ENCODE measurements around the gene ZDHHC1. TPM values are rescaled to one million over a fixed set of nuclear protein-coding genes. Genes with fewer than 3 reads are reported as not detected.

Gene ZDHHC1
- total RNA-seq, 4 donors from 2014 or later: 2.5 to 11.1 (median 3.8) TPM

DNA sequence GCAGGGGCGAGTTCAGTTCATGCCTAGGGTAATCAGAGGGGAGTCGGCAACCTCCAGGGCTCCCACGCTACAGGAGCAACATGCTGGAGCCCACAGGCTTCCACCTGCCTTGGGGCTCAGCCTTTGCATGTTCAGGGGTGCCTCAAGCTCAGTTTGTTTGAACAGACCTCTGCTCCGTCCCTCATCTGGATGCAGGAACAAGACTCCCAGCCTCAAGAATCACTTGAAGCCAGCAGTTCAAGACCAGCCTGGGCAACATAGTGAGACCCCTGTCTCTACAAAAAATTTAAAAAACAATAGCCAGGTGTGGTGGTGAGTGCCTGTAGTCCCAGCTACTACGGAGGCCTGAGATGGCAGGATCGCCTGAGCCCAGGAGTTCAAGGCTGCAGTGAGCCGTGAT is 9.7 kb upstream of the ZDHHC1 start:
- intact Hi-C loops (cut with DNase I): no loop called here

DNA sequence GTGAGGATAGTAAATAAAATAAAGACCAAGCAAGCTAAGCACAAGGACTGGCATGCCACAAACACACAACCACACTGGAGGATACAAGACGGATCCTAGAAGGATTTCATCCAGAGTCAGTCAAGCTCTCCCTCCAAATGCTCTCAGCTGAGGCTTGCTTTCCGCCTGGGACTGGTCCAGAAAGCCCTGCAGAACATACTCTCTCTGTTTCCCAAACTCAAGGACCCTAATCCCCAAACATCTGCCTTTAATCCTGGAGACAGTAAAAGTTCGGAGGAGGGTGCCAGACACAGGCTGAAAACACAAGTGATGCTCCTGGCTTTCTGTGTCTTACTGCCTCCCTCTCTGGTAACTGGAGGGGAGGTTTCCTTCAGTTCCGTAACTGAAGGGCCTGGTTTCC is 9.3 kb upstream of the ZDHHC1 start:
- WGBS, 2 donors: 67 to 69% methylated on average over 1 to 4 of the region's 4 CpGs
- peaks cover 0 to 43% (median 0%) of the 10 kb centered on the region in 4 donors for H3K27me3 ChIP-seq
- TF ChIP-seq, protein P1, sequence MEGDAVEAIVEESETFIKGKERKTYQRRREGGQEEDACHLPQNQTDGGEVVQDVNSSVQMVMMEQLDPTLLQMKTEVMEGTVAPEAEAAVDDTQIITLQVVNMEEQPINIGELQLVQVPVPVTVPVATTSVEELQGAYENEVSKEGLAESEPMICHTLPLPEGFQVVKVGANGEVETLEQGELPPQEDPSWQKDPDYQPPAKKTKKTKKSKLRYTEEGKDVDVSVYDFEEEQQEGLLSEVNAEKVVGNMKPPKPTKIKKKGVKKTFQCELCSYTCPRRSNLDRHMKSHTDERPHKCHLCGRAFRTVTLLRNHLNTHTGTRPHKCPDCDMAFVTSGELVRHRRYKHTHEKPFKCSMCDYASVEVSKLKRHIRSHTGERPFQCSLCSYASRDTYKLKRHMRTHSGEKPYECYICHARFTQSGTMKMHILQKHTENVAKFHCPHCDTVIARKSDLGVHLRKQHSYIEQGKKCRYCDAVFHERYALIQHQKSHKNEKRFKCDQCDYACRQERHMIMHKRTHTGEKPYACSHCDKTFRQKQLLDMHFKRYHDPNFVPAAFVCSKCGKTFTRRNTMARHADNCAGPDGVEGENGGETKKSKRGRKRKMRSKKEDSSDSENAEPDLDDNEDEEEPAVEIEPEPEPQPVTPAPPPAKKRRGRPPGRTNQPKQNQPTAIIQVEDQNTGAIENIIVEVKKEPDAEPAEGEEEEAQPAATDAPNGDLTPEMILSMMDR (IDR thresholded peaks at IDR 0.05): no peak
- no peak for TF ChIP-seq POLR2A (IDR thresholded peaks at IDR 0.05)
- H3K27ac ChIP-seq: no peak overlapping the region
- H3K36me3 ChIP-seq: no peaks in the 10 kb centered on the region
- no peak overlapping the region for H3K4me3 ChIP-seq
- peaks cover 9 to 31% (median 9%) of the 10 kb centered on the region in 3 donors for H3K4me1 ChIP-seq
- intact Hi-C loops (cut with DNase I): no loop called here
- no peak for DNase-seq
- H3K9me3 ChIP-seq: no peaks in the 10 kb centered on the region

More for the DNA sequence above, 9.7 kb upstream of the ZDHHC1 start:
- no peak for DNase-seq
- TF ChIP-seq POLR2A (IDR thresholded peaks at IDR 0.05): no peak
- H3K27ac ChIP-seq: no peak overlapping the region
- no peaks in the 10 kb centered on the region for H3K36me3 ChIP-seq
- peaks cover 11 to 36% (median 13%) of the 10 kb centered on the region in 3 donors for H3K4me1 ChIP-seq
- 72 to 89% methylated on average over 4 to 5 of the region's 7 CpGs for WGBS, 2 donors
- H3K27me3 ChIP-seq: peaks cover 0 to 43% (median 0%) of the 10 kb centered on the region in 4 donors
- H3K9me3 ChIP-seq: no peaks in the 10 kb centered on the region
- H3K4me3 ChIP-seq: no peak overlapping the region

DNA sequence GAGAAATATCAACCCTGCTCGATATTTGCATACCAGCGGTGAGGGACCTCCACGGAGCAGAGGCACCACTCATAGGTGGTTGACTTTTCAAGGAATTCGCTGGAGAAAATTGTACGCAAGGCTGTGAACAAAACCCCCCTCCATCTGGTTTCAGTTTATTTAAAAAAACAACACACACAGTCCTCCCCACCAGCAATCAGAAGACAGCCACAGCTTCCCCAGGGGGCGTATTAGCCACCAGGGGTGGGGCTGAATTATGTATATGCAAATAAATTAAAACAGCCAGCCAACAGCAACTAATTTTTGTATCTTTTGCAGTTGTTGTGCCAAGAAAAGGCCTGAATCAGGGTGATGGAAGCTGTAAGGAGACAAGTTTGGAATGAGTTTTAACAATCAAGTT is 8.8 kb upstream of the ZDHHC1 start:
- no peak overlapping the region for H3K4me3 ChIP-seq
- TF ChIP-seq POLR2A (IDR thresholded peaks at IDR 0.05): no peak
- TF ChIP-seq, protein P1 (IDR thresholded peaks at IDR 0.05): no peak
- no peak overlapping the region for H3K27ac ChIP-seq
- no peak for DNase-seq
- H3K4me1 ChIP-seq: peaks cover 6 to 26% (median 6%) of the 10 kb centered on the region in 3 donors
- 51 to 55% methylated on average over 5 to 6 of the region's 6 CpGs for WGBS, 2 donors
- intact Hi-C loops (cut with DNase I): no loop called here
- H3K36me3 ChIP-seq: no peaks in the 10 kb centered on the region
- peaks cover 0 to 39% (median 0%) of the 10 kb centered on the region in 4 donors for H3K27me3 ChIP-seq
- no peaks in the 10 kb centered on the region for H3K9me3 ChIP-seq

DNA sequence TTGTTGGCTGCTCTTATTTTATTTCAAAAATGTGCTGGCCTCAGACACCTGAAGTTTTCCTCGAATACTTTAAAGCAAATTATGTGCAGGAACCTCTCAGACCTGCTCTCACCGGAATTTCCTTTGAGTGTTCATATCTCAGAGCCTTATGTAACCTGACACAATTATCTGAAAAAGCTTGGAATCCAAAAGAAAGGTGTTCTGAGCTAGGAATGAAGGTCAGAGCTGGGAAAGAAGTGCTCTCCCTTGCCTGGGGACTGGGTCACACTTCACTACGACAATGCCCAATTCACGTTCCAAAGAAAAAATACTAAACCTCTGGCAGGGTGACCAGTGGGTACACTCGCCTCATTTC is 8.0 kb upstream of the ZDHHC1 start:
- Histone ChIP-seq H3K4me1 (peaks cover 0 to 18% (median 6%) of the 10 kb centered on the region in 3 donors), H3K9me3 (no peaks in the 10 kb centered on the region), H3K36me3 (no peaks in the 10 kb centered on the region), H3K27ac (no peak overlapping the region), H3K4me3 (no peak overlapping the region), H3K27me3 (peaks cover 0 to 32% (median 0%) of the 10 kb centered on the region in 4 donors)
- WGBS, 2 donors: 67 to 89% methylated on average over 5 of the region's 5 CpGs
- intact Hi-C loops (cut with DNase I): loop anchor here (5.0 kb wide), 1 partner anchor 38 kb away; no protein-coding TSS in a partner anchor
- DNase-seq: no peak
- TF ChIP-seq POLR2A (IDR thresholded peaks at IDR 0.05): no peak
- TF ChIP-seq, protein P1 (IDR thresholded peaks at IDR 0.05): no peak

DNA sequence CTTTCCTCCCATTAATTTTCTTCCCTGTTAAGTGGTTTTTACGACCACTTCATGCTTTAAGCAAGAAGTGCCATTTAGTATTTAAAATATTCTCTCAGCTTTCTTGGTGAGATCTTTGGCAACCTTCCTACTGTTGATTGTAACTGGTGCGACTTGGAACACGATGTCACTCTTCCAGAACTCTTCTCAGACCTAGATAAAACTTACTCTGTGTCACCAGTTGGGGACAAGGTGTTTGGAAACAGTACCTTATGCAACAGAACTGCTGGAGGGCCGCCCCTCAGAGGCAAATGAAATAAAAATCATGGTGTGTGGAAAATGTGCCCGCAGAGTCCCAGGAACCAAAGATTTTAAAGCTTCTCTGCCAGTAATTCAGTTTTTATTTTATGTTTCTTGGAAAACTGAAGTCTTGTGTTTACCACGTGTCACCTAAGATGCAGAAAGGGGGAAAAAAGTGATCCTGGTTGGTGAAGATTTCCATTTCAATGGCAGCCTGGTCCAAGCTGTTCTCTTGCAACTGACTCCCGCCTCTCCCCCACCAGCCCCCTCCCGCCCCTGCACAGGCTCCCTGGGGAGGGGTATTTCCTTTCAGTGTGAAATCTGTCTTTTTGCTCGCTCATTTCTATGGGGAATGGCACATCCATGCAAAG is 7.5 kb upstream of the ZDHHC1 start:
- no peaks in the 10 kb centered on the region for H3K9me3 ChIP-seq
- TF ChIP-seq POLR2A (IDR thresholded peaks at IDR 0.05): no peak
- TF ChIP-seq, protein P1 (IDR thresholded peaks at IDR 0.05): no peak
- intact Hi-C loops (cut with DNase I): loop anchor here (5.0 kb wide), 1 partner anchor 39 kb away; no protein-coding TSS in a partner anchor
- WGBS, 2 donors: 54 to 60% methylated on average over 9 of the region's 9 CpGs
- no peaks in the 10 kb centered on the region for H3K36me3 ChIP-seq
- H3K27me3 ChIP-seq: peaks cover 0 to 30% (median 0%) of the 10 kb centered on the region in 4 donors
- H3K4me3 ChIP-seq: no peak overlapping the region
- DNase-seq: no peak
- H3K4me1 ChIP-seq: peaks cover 0 to 13% (median 6%) of the 10 kb centered on the region in 3 donors
- H3K27ac ChIP-seq: no peak overlapping the region
